HG03066 (cell line): ENCODE measurements around the gene FNDC1.
"Not testable (repeated sequence)": the region's sequence is repeated elsewhere in the genome, so short reads cannot be mapped to it uniquely, and the experiment has no call there.

Experiments
- ATAC-seq: cut with Tn5 transposase; IDR thresholded peaks from one replicate; pipeline ENCODE4 v1.9.1; 2021; ENCODE audit warnings: low read depth; ENCODE audit not compliant: unreplicated experiment

FNDC1 gene

GRCh38 chr6:159252955-159253508 lies 83.8 kb downstream of the FNDC1 start:
- no peak for ATAC-seq

- ATAC-seq, result no peak
Observed at GRCh38 chr6:159254186-159254585, 85.0 kb downstream of the FNDC1 start.

GRCh38 chr6:159255434-159255951 lies 86.3 kb downstream of the FNDC1 start:
- no peak for ATAC-seq

- no peak for ATAC-seq
Observed at GRCh38 chr6:159256128-159256527, 86.9 kb downstream of the FNDC1 start.

- no peak for ATAC-seq
Observed at GRCh38 chr6:159257846-159258245, 88.6 kb downstream of the FNDC1 start.

GRCh38 chr6:159259441-159260125 lies 90.4 kb downstream of the FNDC1 start:
- ATAC-seq, result no peak

- no peak for ATAC-seq
Observed at GRCh38 chr6:159260208-159260607, 91.0 kb downstream of the FNDC1 start.

- ATAC-seq, result no peak
Observed at GRCh38 chr6:159261995-159262394, 92.8 kb downstream of the FNDC1 start.

- ATAC-seq, result no peak
Observed at GRCh38 chr6:159262586-159262985, 93.4 kb downstream of the FNDC1 start.

GRCh38 chr6:159267165-159267564 lies 98.0 kb downstream of the FNDC1 start:
- ATAC-seq, result no peak

- no peak for ATAC-seq
Observed at GRCh38 chr6:159268511-159268910, 99.3 kb downstream of the FNDC1 start.

- no peak for ATAC-seq
Observed at GRCh38 chr6:159271257-159271656, 102.1 kb downstream of the FNDC1 start.

- ATAC-seq, result no peak
Observed at GRCh38 chr6:159278626-159279025, 109.4 kb downstream of the FNDC1 start.

- no peak for ATAC-seq
Observed at GRCh38 chr6:159279790-159280277, 110.6 kb downstream of the FNDC1 start.

GRCh38 chr6:159282421-159282820 lies 113.2 kb downstream of the FNDC1 start:
- no peak for ATAC-seq

- not testable (repeated sequence) for ATAC-seq
Observed at GRCh38 chr6:159284661-159285060, 115.5 kb downstream of the FNDC1 start.

GRCh38 chr6:159298840-159299239 lies 129.6 kb downstream of the FNDC1 start:
- no peak for ATAC-seq

GRCh38 chr6:159299566-159299965 lies 130.4 kb downstream of the FNDC1 start:
- no peak for ATAC-seq

GRCh38 chr6:159301277-159301676 lies 132.1 kb downstream of the FNDC1 start:
- ATAC-seq, result no peak

GRCh38 chr6:159301810-159302593 lies 132.8 kb downstream of the FNDC1 start:
- no peak for ATAC-seq

- no peak for ATAC-seq
Observed at GRCh38 chr6:159302594-159302992, 133.4 kb downstream of the FNDC1 start.
